NT2/D1 (cell line): ENCODE measurements around the gene PEG3.

Experiments used
- DNase-seq: peaks from one replicate; pipeline ENCODE4 v3.0.0-alpha.2; 2011; ENCODE audit warnings: low read depth, low spot score
- H3K27me3 ChIP-seq: 2 replicates; pipeline ENCODE4 v1.6.0; 2011; ENCODE audit warnings: mild to moderate bottlenecking; ENCODE audit not compliant: insufficient read length, insufficient read depth
- H3K36me3 ChIP-seq: 2 replicates; pipeline ENCODE4 v1.6.1; 2011; ENCODE audit warnings: mild to moderate bottlenecking, low read length, mixed read lengths; ENCODE audit not compliant: insufficient read depth, insufficient read length
- H3K4me1 ChIP-seq: 2 replicates; pipeline ENCODE4 v1.5.1; 2011; ENCODE audit not compliant: insufficient read depth, insufficient read length
- H3K4me3 ChIP-seq: 2 replicates; pipeline ENCODE4 v1.5.1; 2011; ENCODE audit warnings: low read depth; ENCODE audit not compliant: insufficient read length
- H3K9ac ChIP-seq: 2 replicates; pipeline ENCODE4 v1.6.0; 2011; ENCODE audit warnings: low read depth; ENCODE audit not compliant: insufficient read length
- H3K9me3 ChIP-seq: 2 replicates; pipeline ENCODE4 v1.5.1; 2011; ENCODE audit warnings: mild to moderate bottlenecking, low read length; ENCODE audit not compliant: insufficient read depth
- SUZ12 ChIP-seq: IDR thresholded peaks from 2 replicates; pipeline ENCODE4 v1.6.1; 2011; ENCODE audit not compliant: insufficient read length, insufficient read depth; ENCODE audit errors: extremely low read depth
- YY1 ChIP-seq: IDR thresholded peaks from 2 replicates; pipeline ENCODE4 v1.6.1; 2011; ENCODE audit not compliant: insufficient read length, insufficient read depth
- ZNF274 ChIP-seq: IDR thresholded peaks from 2 replicates; pipeline ENCODE4 v1.6.1; 2011; ENCODE audit warnings: mild to moderate bottlenecking, low read depth, low read length

The PEG3 gene

GRCh38 chr19:56838024-56838908 lies 2.3 kb downstream of the PEG3 start:
- no peaks in the 10 kb centered on the region for H3K9me3 ChIP-seq
- peak overlapping the region; percentile 87 for H3K9ac ChIP-seq
- peak; percentile 70 for DNase-seq

DNA sequence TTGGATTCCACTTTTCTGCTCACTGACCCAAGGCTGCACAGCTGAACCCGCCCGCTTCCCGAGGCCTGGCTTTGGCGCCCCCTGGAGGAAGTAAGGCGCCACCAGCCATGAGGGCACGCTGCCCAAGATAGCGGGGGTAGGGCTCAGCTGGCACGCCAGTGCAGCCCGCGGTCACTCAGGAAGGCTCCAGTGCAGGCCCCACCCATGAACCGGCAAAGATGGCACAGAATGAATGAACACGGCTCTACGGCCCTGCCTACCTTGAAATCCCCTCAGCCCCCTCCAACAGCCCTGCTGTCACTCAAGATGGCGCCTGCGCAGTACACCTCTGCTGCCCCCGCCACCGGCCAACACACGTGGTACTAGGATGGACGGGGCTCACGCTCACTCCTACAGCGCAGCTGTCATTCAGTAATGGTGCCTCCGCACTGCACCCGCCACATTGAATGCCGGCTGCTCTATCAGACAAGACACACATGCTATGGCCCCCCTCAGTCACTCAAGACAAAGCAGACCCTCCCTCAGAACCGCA lies 3.0 kb downstream of the PEG3 start:
- peak; percentile 66 for DNase-seq
- Histone ChIP-seq H3K27me3 (no peaks in the 10 kb centered on the region), H3K9me3 (no peaks in the 10 kb centered on the region), H3K9ac (peak overlapping the region; percentile 87), H3K36me3 (peaks cover 33% of the 10 kb centered on the region), H3K4me1 (no peaks in the 10 kb centered on the region), H3K4me3 (peak overlapping the region; percentile 93)
- TF ChIP-seq SUZ12, result no peak
- TF ChIP-seq ZNF274, result no peak
- no peak for TF ChIP-seq YY1

More at GRCh38 chr19:56838024-56838908, 2.3 kb downstream of the PEG3 start:
- Histone ChIP-seq H3K4me1 (no peaks in the 10 kb centered on the region), H3K36me3 (peaks cover 27% of the 10 kb centered on the region), H3K4me3 (peak overlapping the region; percentile 93), H3K27me3 (no peaks in the 10 kb centered on the region)
- TF ChIP-seq YY1 (peak; percentile 51), SUZ12 (no peak)

GRCh38 chr19:56837004-56837403 lies 3.5 kb downstream of the PEG3 start:
- peaks cover 39% of the 10 kb centered on the region for H3K36me3 ChIP-seq
- no peaks in the 10 kb centered on the region for H3K4me1 ChIP-seq
- no peaks in the 10 kb centered on the region for H3K9me3 ChIP-seq
- peak overlapping the region; percentile 93 for H3K4me3 ChIP-seq
- H3K9ac ChIP-seq, result peak overlapping the region; percentile 65
- TF ChIP-seq YY1, result no peak
- no peak for TF ChIP-seq ZNF274
- TF ChIP-seq SUZ12, result no peak
- H3K27me3 ChIP-seq, result no peaks in the 10 kb centered on the region
- DNase-seq, result no peak

- Histone ChIP-seq H3K27me3 (no peaks in the 10 kb centered on the region), H3K4me3 (no peak overlapping the region), H3K9ac (no peak overlapping the region), H3K36me3 (peaks cover 42% of the 10 kb centered on the region), H3K4me1 (no peaks in the 10 kb centered on the region), H3K9me3 (no peaks in the 10 kb centered on the region)
- no peak for DNase-seq
- TF ChIP-seq YY1, result no peak
- no peak for TF ChIP-seq ZNF274
- no peak for TF ChIP-seq SUZ12
Measured at GRCh38 chr19:56836059-56836458, 4.5 kb downstream of the PEG3 start.

GRCh38 chr19:56835401-56835800 lies 5.1 kb downstream of the PEG3 start:
- H3K27me3 ChIP-seq, result no peaks in the 10 kb centered on the region
- no peaks in the 10 kb centered on the region for H3K4me1 ChIP-seq
- H3K9me3 ChIP-seq, result no peaks in the 10 kb centered on the region
- H3K36me3 ChIP-seq, result peaks cover 42% of the 10 kb centered on the region
- no peak overlapping the region for H3K4me3 ChIP-seq
- H3K9ac ChIP-seq, result no peak overlapping the region
- no peak for DNase-seq
- no peak for TF ChIP-seq YY1
- no peak for TF ChIP-seq ZNF274

- no peaks in the 10 kb centered on the region for H3K4me1 ChIP-seq
- no peaks in the 10 kb centered on the region for H3K9me3 ChIP-seq
- no peak overlapping the region for H3K4me3 ChIP-seq
- no peaks in the 10 kb centered on the region for H3K27me3 ChIP-seq
- H3K9ac ChIP-seq, result no peak overlapping the region
- DNase-seq, result no peak
- TF ChIP-seq SUZ12, result no peak
- H3K36me3 ChIP-seq, result peaks cover 44% of the 10 kb centered on the region
Measured at GRCh38 chr19:56834564-56835375, 5.8 kb downstream of the PEG3 start.

GRCh38 chr19:56832352-56832928 lies 8.1 kb downstream of the PEG3 start:
- H3K4me3 ChIP-seq, result no peak overlapping the region
- no peaks in the 10 kb centered on the region for H3K4me1 ChIP-seq
- H3K36me3 ChIP-seq, result peaks cover 54% of the 10 kb centered on the region
- H3K9ac ChIP-seq, result no peak overlapping the region
- DNase-seq, result no peak
- TF ChIP-seq SUZ12 (no peak), YY1 (no peak), ZNF274 (no peak)
- H3K9me3 ChIP-seq, result no peaks in the 10 kb centered on the region
- no peaks in the 10 kb centered on the region for H3K27me3 ChIP-seq
